Progenitor cell of endocrine pancreas (in vitro differentiated cells): ENCODE data around the gene TNIP2. TPM values are rescaled to one million over a fixed set of nuclear protein-coding genes. Genes with fewer than 3 reads are reported as not detected.
"Not testable (repeated sequence)": the region's sequence is repeated elsewhere in the genome, so short reads cannot be mapped to it uniquely, and the experiment has no call there.

ENCODE experiments used
- DNase-seq: peaks from one replicate; pipeline ENCODE4 v3.0.0; 2021; ENCODE audit warnings: low spot score; ENCODE audit not compliant: unreplicated experiment
- H3K27ac Mint-ChIP-seq: 2 replicates; pipeline ENCODE4 v1.8.0; 2021; ENCODE audit warnings: mild to moderate bottlenecking, moderate library complexity, mixed read lengths
- H3K27me3 Mint-ChIP-seq: 2 replicates; pipeline ENCODE4 v1.8.0; 2021; ENCODE audit warnings: mixed read lengths
- H3K36me3 Mint-ChIP-seq: 2 replicates; pipeline ENCODE4 v1.8.0; 2022; ENCODE audit warnings: mixed read lengths; ENCODE audit not compliant: insufficient read depth
- H3K4me1 Mint-ChIP-seq: 2 replicates; pipeline ENCODE4 v1.8.0; 2021; ENCODE audit warnings: low read depth, mixed read lengths
- H3K4me3 Mint-ChIP-seq: 2 replicates; pipeline ENCODE4 v1.8.0; 2021; ENCODE audit warnings: low read depth, mild to moderate bottlenecking, moderate library complexity, mixed read lengths
- H3K9me3 Mint-ChIP-seq: 2 replicates; pipeline ENCODE4 v1.8.0; 2021; ENCODE audit warnings: low read depth, mixed read lengths
- CTCF ChIP-seq: fragments of 200-600 bp; sonication (generic); IDR thresholded peaks from one replicate; pipeline ENCODE4 v1.5.0; 2021; ENCODE audit warnings: antibody characterized with exemption, mild to moderate bottlenecking; ENCODE audit not compliant: unreplicated experiment
- total RNA-seq: library from RNA; stranded (reverse); gene quantifications from 2 replicates; pipeline ENCODE4 v1.2.1, GENCODE V29; 2021

Gene TNIP2
- total RNA-seq, 1 donor from 2014 or later: 26.3 TPM

GRCh38 chr4:2729533-2729875 lies 26.6 kb downstream of the TNIP2 start:
- TF ChIP-seq CTCF: no peak
- DNase-seq: no peak
- Mint-ChIP-seq H3K27me3 (no peaks in the 10 kb centered on the region), H3K36me3 (peaks cover 14% of the 10 kb centered on the region), H3K4me1 (no peaks in the 10 kb centered on the region), H3K9me3 (no peaks in the 10 kb centered on the region), H3K4me3 (no peak overlapping the region), H3K27ac (no peak overlapping the region)

- TF ChIP-seq CTCF: no peak
- Mint-ChIP-seq H3K36me3 (peaks cover 13% of the 10 kb centered on the region), H3K4me3 (no peak overlapping the region), H3K27ac (no peak overlapping the region), H3K27me3 (no peaks in the 10 kb centered on the region), H3K9me3 (no peaks in the 10 kb centered on the region), H3K4me1 (no peaks in the 10 kb centered on the region)
- no peak for DNase-seq
These were observed 27.2 kb downstream of the TNIP2 start for GRCh38 chr4:2728806-2729532.

GRCh38 chr4:2728221-2728620 lies 27.9 kb downstream of the TNIP2 start:
- Mint-ChIP-seq H3K9me3 (no peaks in the 10 kb centered on the region), H3K27ac (no peak overlapping the region), H3K27me3 (no peaks in the 10 kb centered on the region), H3K36me3 (peaks cover 13% of the 10 kb centered on the region), H3K4me1 (no peaks in the 10 kb centered on the region), H3K4me3 (no peak overlapping the region)
- no peak for DNase-seq
- TF ChIP-seq CTCF: no peak

GRCh38 chr4:2726881-2727280 lies 29.3 kb downstream of the TNIP2 start:
- not testable (repeated sequence) for H3K4me3 Mint-ChIP-seq, H3K4me1 Mint-ChIP-seq, DNase-seq, H3K9me3 Mint-ChIP-seq, H3K36me3 Mint-ChIP-seq, H3K27me3 Mint-ChIP-seq
- peak overlapping the region; percentile 41 for H3K27ac Mint-ChIP-seq

GRCh38 chr4:2725380-2725779 lies 30.8 kb downstream of the TNIP2 start:
- H3K4me3 Mint-ChIP-seq: no peak overlapping the region
- no peaks in the 10 kb centered on the region for H3K9me3 Mint-ChIP-seq
- no peak for DNase-seq
- no peaks in the 10 kb centered on the region for H3K27me3 Mint-ChIP-seq
- H3K27ac Mint-ChIP-seq: no peak overlapping the region
- TF ChIP-seq CTCF: no peak
- H3K4me1 Mint-ChIP-seq: no peaks in the 10 kb centered on the region
- peaks cover 12% of the 10 kb centered on the region for H3K36me3 Mint-ChIP-seq

GRCh38 chr4:2723751-2724150 lies 32.4 kb downstream of the TNIP2 start:
- no peak for DNase-seq
- TF ChIP-seq CTCF: no peak
- H3K27me3 Mint-ChIP-seq: no peaks in the 10 kb centered on the region
- no peak overlapping the region for H3K4me3 Mint-ChIP-seq
- no peaks in the 10 kb centered on the region for H3K9me3 Mint-ChIP-seq
- no peaks in the 10 kb centered on the region for H3K4me1 Mint-ChIP-seq
- no peak overlapping the region for H3K27ac Mint-ChIP-seq
- peaks cover 14% of the 10 kb centered on the region for H3K36me3 Mint-ChIP-seq
